Stimulated activated CD8-positive, alpha-beta memory T cell treated with anti-CD3 and anti-CD28 coated beads, Interleukin-12 subunit alpha, Interleukin-12 subunit beta, amount 100 ng/mL, for 24 hours (primary cell): Measurements from ENCODE around the gene TMEM44.

Experiments
- DNase-seq: peaks from one replicate; pipeline ENCODE4 v3.0.0-alpha.2; 2020; ENCODE audit errors: extremely low read depth

TMEM44 gene

GRCh38 chr3:194579091-194579606, 54.1 kb downstream of the TMEM44 start:
- no peak for DNase-seq

DNA sequence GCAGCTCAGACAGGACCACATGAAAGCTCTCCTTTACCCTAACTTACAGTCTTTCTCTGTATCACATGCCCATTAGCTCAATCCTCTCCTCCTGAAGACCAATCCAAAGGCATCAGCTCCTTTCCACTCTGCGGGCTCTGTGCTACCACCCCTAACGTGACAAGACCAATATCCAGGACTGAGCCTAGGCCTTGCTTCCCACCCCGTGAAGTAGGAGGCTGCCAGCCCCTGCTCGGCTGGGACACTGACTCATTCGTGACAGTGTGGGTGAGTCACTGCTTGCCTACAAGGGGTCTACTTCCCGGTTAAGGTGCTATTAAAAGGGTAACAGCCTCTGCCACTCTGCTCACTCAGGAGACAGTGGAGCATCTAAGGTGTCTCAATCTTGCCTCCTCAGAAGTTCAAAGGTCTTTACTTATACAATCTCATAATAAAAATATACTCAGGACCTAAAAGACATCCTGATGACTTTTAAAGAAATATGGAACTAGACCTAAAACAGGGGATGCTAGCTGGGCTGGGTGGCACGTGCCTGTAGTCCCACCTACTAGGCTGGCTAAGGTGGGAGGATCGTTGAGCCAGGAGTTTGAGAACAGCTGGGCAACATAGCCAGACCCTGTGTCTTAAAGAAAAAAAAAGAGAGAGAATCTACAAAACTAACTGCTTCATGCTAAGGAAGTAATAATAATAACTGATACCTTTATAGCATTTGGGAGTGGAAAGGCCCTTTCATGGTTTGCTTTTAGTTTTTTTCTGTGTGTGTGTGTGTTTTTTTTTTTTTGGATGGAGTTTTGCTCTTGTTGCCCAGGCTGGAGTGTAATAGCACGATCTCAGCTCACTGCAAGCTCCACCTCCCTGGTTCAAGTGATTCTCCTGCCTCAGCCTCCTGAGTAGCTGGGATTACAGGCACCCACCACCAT, 55.0 kb downstream of the TMEM44 start:
- DNase-seq: no peak

GRCh38 chr3:194575484-194576210, 57.6 kb downstream of the TMEM44 start:
- no peak for DNase-seq

DNA sequence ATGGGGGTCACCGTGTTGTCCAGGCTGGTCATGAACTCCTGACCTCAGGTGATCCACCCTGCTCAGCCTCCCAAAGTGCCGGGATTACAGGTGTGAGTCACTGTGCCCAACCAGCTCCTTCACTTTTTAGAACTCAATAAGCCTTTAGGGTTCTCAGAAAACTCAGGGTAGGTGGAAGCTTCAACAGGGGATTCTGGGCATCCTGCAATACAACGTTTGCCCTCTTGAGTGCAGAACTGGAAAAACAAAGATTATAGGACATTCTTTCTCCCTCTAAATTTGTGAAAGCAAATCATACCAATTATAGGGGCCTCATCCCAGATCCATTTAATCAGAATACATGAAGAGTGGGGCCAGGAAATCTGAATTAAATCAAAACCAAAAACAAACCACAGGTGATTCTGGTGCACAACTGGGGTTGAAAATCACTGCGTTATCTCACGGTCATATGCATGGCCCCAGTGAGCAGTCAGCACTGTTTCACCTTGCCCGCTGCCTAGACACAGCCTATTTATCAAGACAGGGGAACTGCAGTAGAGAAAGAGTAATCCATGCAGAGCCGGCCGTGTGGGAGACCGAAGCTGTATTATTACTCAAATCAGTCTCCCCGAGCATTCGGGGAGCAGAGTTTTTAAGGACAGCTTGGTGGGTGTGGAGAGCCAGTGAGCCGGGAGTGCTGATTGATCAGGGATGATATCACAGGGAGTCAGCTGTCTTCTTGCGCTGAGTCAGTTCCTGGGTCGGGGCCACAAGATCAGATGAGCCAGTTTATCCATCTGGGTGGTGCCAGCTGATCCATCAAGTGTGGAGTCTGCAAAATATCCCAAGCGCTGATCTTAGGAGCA, 58.4 kb downstream of the TMEM44 start:
- DNase-seq: no peak

DNA sequence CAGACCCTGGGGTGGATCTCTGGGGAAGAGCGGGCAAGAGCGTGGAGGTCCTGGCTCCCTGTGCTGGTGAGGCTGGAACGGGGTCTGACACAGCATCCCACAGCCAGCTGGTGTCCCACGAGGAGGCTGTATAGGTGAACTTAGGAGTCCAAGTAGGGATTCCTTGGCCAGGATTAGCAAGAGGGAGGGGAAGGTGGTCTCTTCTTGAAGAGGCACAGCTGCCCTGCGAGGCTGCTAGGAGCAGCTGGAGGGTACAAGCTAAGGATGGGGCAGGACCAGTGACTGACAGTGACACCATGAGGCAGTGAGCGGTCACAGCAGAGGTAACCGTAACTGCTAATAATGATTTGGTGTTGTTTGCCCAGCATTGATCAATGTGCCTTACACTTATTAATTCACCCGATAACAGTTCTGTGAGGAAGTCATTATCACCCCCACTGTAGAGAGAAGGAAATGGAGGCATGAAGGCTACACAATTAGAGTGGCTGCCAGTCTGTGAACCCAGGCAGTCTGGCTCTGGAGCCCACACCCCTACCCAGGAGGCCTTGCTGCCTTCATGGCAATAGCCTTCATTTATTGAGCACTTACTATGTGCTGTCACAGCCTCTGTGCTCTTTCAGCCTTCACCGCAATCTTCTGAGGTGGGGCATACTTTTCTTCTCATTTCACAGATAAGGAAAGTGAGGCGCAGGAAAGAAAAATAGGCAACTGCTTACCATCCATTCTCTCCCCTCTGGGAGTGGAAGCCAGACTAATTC, 59.4 kb downstream of the TMEM44 start:
- no peak for DNase-seq

DNA sequence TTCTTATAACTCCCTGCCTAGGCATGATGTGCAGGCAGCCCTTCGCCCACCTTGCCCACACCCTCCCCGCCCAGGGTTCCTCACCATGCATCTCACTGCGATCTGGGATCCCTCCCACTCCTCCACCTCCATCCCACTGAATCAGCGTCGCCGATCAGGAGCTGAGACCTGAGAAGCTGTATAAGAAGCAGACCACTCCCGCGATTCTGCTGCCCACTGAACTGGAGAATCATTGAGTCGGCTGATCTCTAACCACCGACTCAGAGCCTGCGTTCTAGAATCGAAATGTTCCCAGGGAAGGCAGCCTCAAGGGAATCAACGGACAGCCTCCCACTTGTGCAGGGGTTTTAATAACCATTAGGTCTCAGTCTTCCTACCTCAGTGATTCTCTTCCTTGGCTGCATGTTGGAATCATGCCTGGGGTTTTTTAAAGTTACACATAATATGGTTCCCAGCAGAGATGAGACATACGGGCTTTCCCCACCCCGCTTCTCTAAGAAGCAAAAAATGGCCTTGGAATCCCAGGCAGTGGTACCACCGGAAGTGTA, 60.2 kb downstream of the TMEM44 start:
- DNase-seq: no peak

- no peak for DNase-seq
Measured at GRCh38 chr3:194572143-194572789, 61.0 kb downstream of the TMEM44 start.

- DNase-seq: no peak
Measured at GRCh38 chr3:194571491-194572142, 61.6 kb downstream of the TMEM44 start.

GRCh38 chr3:194570898-194571297, 62.3 kb downstream of the TMEM44 start:
- DNase-seq: no peak

GRCh38 chr3:194570235-194570634, 63.0 kb downstream of the TMEM44 start:
- DNase-seq: no peak

DNA sequence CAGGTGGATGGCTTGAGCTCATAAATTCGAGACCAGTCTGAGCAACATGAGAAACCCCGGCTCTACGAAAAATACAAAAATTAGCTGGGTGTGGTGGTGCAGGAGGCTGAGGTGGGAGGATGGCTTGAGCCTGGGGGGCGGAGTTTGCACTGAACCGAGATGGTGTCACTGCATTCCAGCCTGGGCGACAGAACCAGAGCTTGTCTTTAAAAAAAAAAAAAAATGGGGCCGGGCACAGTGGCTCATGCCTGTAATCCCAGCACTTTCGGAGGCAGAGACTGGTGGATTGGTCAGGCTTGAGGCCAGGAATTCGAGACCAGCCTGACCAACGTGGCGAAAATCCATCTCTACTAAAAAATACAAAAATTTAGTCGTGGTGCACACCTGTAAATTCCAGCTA, 64.0 kb downstream of the TMEM44 start:
- no peak for DNase-seq

DNA sequence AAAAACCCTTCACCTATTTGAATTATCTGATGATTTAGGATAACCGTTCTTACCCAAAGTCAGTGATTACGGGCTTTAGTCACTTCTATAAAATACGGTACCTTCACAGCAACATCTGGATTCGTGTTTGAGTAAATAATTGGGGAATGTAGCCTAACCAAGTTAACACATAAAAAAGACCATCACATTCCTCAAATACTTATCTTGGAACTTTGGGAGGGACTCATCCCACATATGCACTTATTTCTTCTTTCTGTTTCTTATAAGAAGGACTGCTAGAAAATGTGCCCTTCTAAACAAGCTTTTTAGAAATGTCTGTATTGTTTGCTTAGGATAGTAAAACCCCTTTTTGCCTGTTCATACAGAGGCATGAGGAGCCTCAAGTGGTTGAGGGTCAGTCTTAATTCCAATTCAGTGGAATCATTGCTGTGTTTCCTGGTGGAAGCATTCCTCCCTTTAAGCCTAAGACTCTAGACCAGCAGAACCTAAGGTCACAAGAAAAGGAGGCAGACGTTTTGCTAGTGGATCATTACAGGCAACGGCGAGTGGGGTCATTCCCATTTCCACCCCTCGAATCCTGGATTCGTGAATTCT, 67.5 kb downstream of the TMEM44 start:
- DNase-seq: no peak

GRCh38 chr3:194562986-194563385, 70.2 kb downstream of the TMEM44 start:
- DNase-seq: no peak

DNA sequence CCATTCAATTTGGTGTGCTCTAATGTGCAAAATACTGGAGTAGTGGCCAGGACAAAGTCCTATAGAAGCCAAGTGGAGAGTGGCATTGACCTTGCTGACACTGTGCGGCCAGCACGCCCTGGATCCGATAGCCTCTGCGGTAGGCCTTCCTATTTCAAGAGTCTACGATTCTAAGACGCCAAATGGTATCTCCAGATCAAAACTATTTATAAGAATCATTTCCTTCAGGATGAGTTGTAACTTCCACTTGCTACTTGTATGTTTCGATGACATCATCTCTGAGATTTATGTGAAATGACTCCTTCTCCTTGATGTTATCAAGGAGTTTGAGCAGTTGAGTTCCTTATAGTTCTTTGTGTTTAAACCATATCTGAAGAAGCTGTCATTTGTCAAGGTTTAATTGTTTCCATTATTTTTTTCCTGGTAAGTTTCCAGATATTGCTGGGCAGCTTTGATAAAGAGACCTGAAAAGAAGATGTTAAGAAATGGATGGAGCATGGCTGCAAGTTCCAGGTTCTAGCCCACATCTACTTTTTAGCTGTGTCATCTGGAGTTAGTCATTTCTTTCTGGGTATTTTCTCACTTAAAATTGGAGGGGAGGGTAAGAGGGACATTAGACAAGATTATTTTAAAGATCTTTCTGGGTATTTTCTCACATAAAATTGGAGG, 71.8 kb downstream of the TMEM44 start:
- no peak for DNase-seq

DNA sequence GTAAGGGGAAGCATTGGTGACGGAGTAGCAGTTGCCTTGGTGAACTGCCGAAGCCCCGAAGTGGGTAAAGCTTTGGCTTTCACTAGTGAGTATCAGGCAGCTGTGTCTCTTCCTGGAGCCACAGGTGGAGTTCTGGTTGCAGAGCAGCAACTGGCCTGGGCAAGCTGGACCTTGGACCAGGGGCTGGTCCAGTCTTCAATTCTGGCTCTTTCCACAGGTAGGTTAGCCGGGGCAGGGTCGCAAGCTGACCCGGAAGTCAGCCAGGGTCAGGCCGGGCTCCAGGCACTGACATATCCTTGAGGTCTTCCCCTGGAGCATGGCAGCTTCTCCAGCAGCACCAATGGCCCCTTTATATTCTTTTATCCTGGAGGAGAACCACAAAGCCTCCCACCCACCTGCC, 73.2 kb downstream of the TMEM44 start:
- DNase-seq: no peak

DNA sequence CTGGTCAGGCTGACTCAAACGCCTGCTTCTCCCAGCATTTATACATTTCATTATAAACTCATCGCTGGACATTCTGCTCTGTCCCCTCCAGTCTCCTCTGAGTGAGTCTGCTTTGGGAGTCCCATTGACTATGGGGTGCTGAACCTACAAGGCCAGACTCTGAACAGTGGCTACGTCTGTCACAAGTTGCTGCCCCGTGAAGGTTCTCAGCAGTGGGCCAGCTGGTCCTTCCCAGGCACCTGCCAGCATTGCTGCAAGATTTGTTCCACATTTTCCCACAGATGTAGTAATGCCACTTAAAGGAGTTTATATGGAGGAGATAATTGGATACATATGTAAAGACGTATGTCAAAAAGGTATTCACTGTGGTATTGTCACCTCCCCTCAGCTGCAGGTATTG, 73.7 kb downstream of the TMEM44 start:
- DNase-seq: no peak

- DNase-seq: no peak
Measured at GRCh38 chr3:194556086-194557056, 76.8 kb downstream of the TMEM44 start.
